Mucosa of gallbladder (tissue), 1 donor: ENCODE data around the gene LIN7A. TPM values are rescaled to one million over a fixed set of nuclear protein-coding genes. Genes with fewer than 3 reads are reported as not detected.

ENCODE experiments used
- DNase-seq: peaks from one replicate; pipeline ENCODE4 v3.0.0-alpha.2; 2020; ENCODE audit warnings: low spot score
- total RNA-seq: library from RNA; stranded (reverse); gene quantifications from one replicate; pipeline ENCODE4 v1.2.1, GENCODE V29; 2021
- donor health status: DM: no; HTN: no; CAD: no.

Gene LIN7A
- total RNA-seq = 25.4 TPM

- peak; percentile 44 for DNase-seq
Measured at GRCh38 chr12:80937391-80938238, at the start of gene LIN7A. Gene LIN7A (minus strand): TSS chr12:80937934. CDS start chr12:80937722, 212 bp downstream.

- no peak for DNase-seq
Measured at GRCh38 chr12:80986224-80986623, 48.5 kb upstream of the LIN7A start.

- peak; percentile 67 for DNase-seq
Measured at GRCh38 chr12:80979816-80980215, 42.1 kb upstream of the LIN7A start.

- no peak for DNase-seq
Measured at GRCh38 chr12:80979251-80979650, 41.5 kb upstream of the LIN7A start.

GRCh38 chr12:80977346-80977745 lies 39.6 kb upstream of the LIN7A start:
- DNase-seq = no peak

- DNase-seq = no peak
Measured at GRCh38 chr12:80968326-80968725, 30.6 kb upstream of the LIN7A start.

- DNase-seq = no peak
Measured at GRCh38 chr12:80967565-80967964, 29.8 kb upstream of the LIN7A start.

GRCh38 chr12:80966001-80966400 lies 28.3 kb upstream of the LIN7A start:
- DNase-seq = no peak

GRCh38 chr12:80958162-80958561 lies 20.4 kb upstream of the LIN7A start:
- no peak for DNase-seq

- no peak for DNase-seq
Measured at GRCh38 chr12:80954857-80955520, 17.3 kb upstream of the LIN7A start.

- DNase-seq = no peak
Measured at GRCh38 chr12:80952443-80952842, 14.7 kb upstream of the LIN7A start.

- DNase-seq = no peak
Measured at GRCh38 chr12:80946591-80946990, 8.9 kb upstream of the LIN7A start.

- no peak for DNase-seq
Measured at GRCh38 chr12:80943338-80943737, 5.6 kb upstream of the LIN7A start.

- no peak for DNase-seq
Measured at GRCh38 chr12:80941916-80942315, 4.2 kb upstream of the LIN7A start.

GRCh38 chr12:80939231-80939950 lies 1.7 kb upstream of the LIN7A start:
- no peak for DNase-seq

GRCh38 chr12:80938397-80938796 lies 663 bp upstream of the LIN7A start:
- no peak for DNase-seq

- DNase-seq = peak; percentile 57
Measured at GRCh38 chr12:80936642-80937390, 918 bp downstream of the LIN7A start.

GRCh38 chr12:80936353-80936641 lies 1.4 kb downstream of the LIN7A start:
- no peak for DNase-seq

- DNase-seq = no peak
Measured at GRCh38 chr12:80935111-80935510, 2.6 kb downstream of the LIN7A start.

- no peak for DNase-seq
Measured at GRCh38 chr12:80925983-80926382, 11.8 kb downstream of the LIN7A start.

GRCh38 chr12:80925237-80925636 lies 12.5 kb downstream of the LIN7A start:
- DNase-seq = no peak

GRCh38 chr12:80924437-80924836 lies 13.3 kb downstream of the LIN7A start:
- no peak for DNase-seq
